H1 (cell line): ENCODE results near the gene CFAP107.

ENCODE experiments used
- CTCF ChIP-seq, 3 experiments: IDR thresholded peaks; 1 replicate in 2 of 3; 2 replicates in 1 of 3; pipeline versions ENCODE4 v1.5.1 to v1.6.1; 2011; ENCODE audit warnings: low read length in 3 of 3, mild to moderate bottlenecking in 3 of 3, inconsistent platforms in 2 of 3, low read depth in 1 of 3, moderate library complexity in 1 of 3; ENCODE audit not compliant: insufficient read depth in 1 of 3; ENCODE audit errors: control extremely low read depth in 1 of 3
- HDAC6 ChIP-seq: IDR thresholded peaks from one replicate; pipeline ENCODE4 v1.7.1; 2012; ENCODE audit warnings: low read depth, mild to moderate bottlenecking, inconsistent platforms, low read length, moderate library complexity
- NANOG ChIP-seq: IDR thresholded peaks from 2 replicates; pipeline ENCODE4 v1.6.1; 2011; ENCODE audit warnings: low read length, low read depth, mild to moderate bottlenecking, inconsistent platforms; ENCODE audit not compliant: insufficient read depth, poor library complexity, severe bottlenecking
- SP1 ChIP-seq: IDR thresholded peaks from 2 replicates; pipeline ENCODE4 v1.6.1; 2011; ENCODE audit warnings: low read depth, low read length
- SUZ12 ChIP-seq: fragments of 200-600 bp; sonication (generic); IDR thresholded peaks from 2 replicates; pipeline ENCODE4 v1.6.1; 2012; ENCODE audit warnings: mild to moderate bottlenecking, inconsistent platforms, low read length, moderate library complexity, mixed read lengths

- TF ChIP-seq HDAC6 (no peak), SUZ12 (no peak), NANOG (no peak), CTCF (IDR thresholded peaks at IDR 0.05; ENCODE audit: control extremely low read depth in 1 of 3, insufficient read depth in 1 of 3, low read depth in 1 of 3, low read length in 3 of 3) (no peak), SP1 (no peak)
These were observed 17.5 kb downstream of the CFAP107 start for GRCh38 chr1:12763479-12763878.
